Stomach (tissue), 4 donors: ENCODE measurements around the gene BMPR1B.

Source experiments
- CTCF ChIP-seq, 7 experiments: fragments of 450-650 bp in 4 of 7; fragments of 200-600 bp in 3 of 7; sonication (generic) in 3 of 7; IDR thresholded peaks; one replicate each; pipeline ENCODE4 v1.5.1; 2016 to 2019; ENCODE audit warnings: antibody characterized with exemption in 7 of 7, control low read depth in 2 of 7, mild to moderate bottlenecking in 1 of 7
- POLR2AphosphoS5 ChIP-seq, 3 donors: sonication (generic); formaldehyde crosslinking; IDR thresholded peaks; one replicate each; pipeline ENCODE4 v1.6.1; 2016; ENCODE audit warnings: antibody characterized with exemption in 3 of 3

- TF ChIP-seq CTCF (IDR thresholded peaks at IDR 0.05), result no peak
- TF ChIP-seq POLR2AphosphoS5 (IDR thresholded peaks at IDR 0.05), result no peak
These were observed 13.9 kb upstream of the BMPR1B start for GRCh38 chr4:94743838-94744237.
